RWPE1 (cell line): ENCODE data around the gene FOXP4.

ENCODE experiments used
- CTCF ChIA-PET: fragments of 350-600 bp; sonication (Branson Sonifier 250); formaldehyde crosslinking; extraction: SDS; loops from one replicate; lab custom pipeline; 2021; lab: Yijun Ruan, JAX
- POLR2A ChIA-PET: fragments of 400-600 bp; formaldehyde crosslinking; extraction: SDS; loops from one replicate; lab custom pipeline; 2020; ENCODE audit warnings: antibody characterized with exemption; ENCODE audit not compliant: low non-redundant PET; lab: Yijun Ruan, JAX
- DNase-seq: peaks from one replicate; pipeline ENCODE4 v3.0.0; 2012; ENCODE audit warnings: low spot score
- H3K27ac ChIP-seq: fragments of 450-650 bp; 2 replicates; pipeline ENCODE4 v1.5.1; 2017
- CTCF ChIP-seq: fragments of 450-650 bp; conservative IDR thresholded peaks from 2 replicates; pipeline ENCODE4 v1.5.1; 2017; ENCODE audit warnings: low read depth, mild to moderate bottlenecking

The FOXP4 gene

GRCh38 chr6:41599015-41599851, 53.1 kb downstream of the FOXP4 start:
- TF ChIP-seq CTCF: no peak
- ChIA-PET POLR2A (interaction anchor here (1.1 kb wide), 1 partner anchor 37 kb away, joined by 3 read pairs; no protein-coding TSS in a partner anchor), CTCF (interaction anchor here (0.6 to 0.9 kb wide), 5 partner anchors 84 to 231 kb away, joined by 3 to 5 read pairs (median 3); no protein-coding TSS in a partner anchor)
- no peak for DNase-seq
- H3K27ac ChIP-seq: no peak overlapping the region

- no peak overlapping the region for H3K27ac ChIP-seq
- ChIA-PET CTCF (interaction anchor here (0.6 to 1.0 kb wide), 5 partner anchors 83 to 179 kb away, joined by 3 to 5 read pairs (median 4); no protein-coding TSS in a partner anchor), POLR2A (interaction anchor here (1.1 kb wide), 1 partner anchor 37 kb away, joined by 3 read pairs; no protein-coding TSS in a partner anchor)
Measured at GRCh38 chr6:41599852-41600445, 53.8 kb downstream of the FOXP4 start.

GRCh38 chr6:41600499-41601247, 54.5 kb downstream of the FOXP4 start:
- POLR2A ChIA-PET: no interaction called here
- DNase-seq: no peak
- no peak overlapping the region for H3K27ac ChIP-seq
- TF ChIP-seq CTCF: no peak
- CTCF ChIA-PET: interaction anchor here (0.6 to 3.5 kb wide), 4 partner anchors 82 to 178 kb away, joined by 3 to 53 read pairs (median 4); no protein-coding TSS in a partner anchor

More at GRCh38 chr6:41599852-41600445, 53.8 kb downstream of the FOXP4 start:
- DNase-seq: no peak
- no peak for TF ChIP-seq CTCF

- no peak for TF ChIP-seq CTCF
- no peak overlapping the region for H3K27ac ChIP-seq
- DNase-seq: no peak
- CTCF ChIA-PET: interaction anchor here (1.1 to 3.5 kb wide), 4 partner anchors 13 to 233 kb away, joined by 4 to 53 read pairs (median 10); no protein-coding TSS in a partner anchor
- POLR2A ChIA-PET: no interaction called here
Measured at GRCh38 chr6:41601248-41601549, 55.0 kb downstream of the FOXP4 start.

- no peak for TF ChIP-seq CTCF
- ChIA-PET CTCF (interaction anchor here (0.6 to 3.5 kb wide), 14 partner anchors 12 to 234 kb away, joined by 3 to 53 read pairs (median 4); no protein-coding TSS in a partner anchor), POLR2A (interaction anchor here (0.6 kb wide), 1 partner anchor 85 kb away, joined by 3 read pairs; no protein-coding TSS in a partner anchor)
- no peak overlapping the region for H3K27ac ChIP-seq
- DNase-seq: no peak
Measured at GRCh38 chr6:41602422-41602743, 56.2 kb downstream of the FOXP4 start.
